Mesothelial cell of epicardium (in vitro differentiated cells): ENCODE data around the gene ADAMTS17. TPM values are rescaled to one million over a fixed set of nuclear protein-coding genes. Genes with fewer than 3 reads are reported as not detected.

ENCODE experiments used
- DNase-seq, 2 experiments: peaks; one replicate each; pipeline ENCODE4 v3.0.0; 2021; ENCODE audit warnings: low spot score in 2 of 2; ENCODE audit not compliant: unreplicated experiment in 2 of 2
- H3K27ac Mint-ChIP-seq: 2 replicates; pipeline ENCODE4 v1.8.0; 2021; ENCODE audit warnings: mixed read lengths
- H3K27me3 Mint-ChIP-seq: 2 replicates; pipeline ENCODE4 v1.8.0; 2021; ENCODE audit warnings: low read depth, mixed read lengths
- H3K36me3 Mint-ChIP-seq: 2 replicates; pipeline ENCODE4 v1.8.0; 2021; ENCODE audit warnings: mixed read lengths
- H3K4me1 Mint-ChIP-seq: 2 replicates; pipeline ENCODE4 v1.8.0; 2021; ENCODE audit warnings: mixed read lengths
- H3K4me3 Mint-ChIP-seq: 2 replicates; pipeline ENCODE4 v1.8.0; 2021; ENCODE audit warnings: mild to moderate bottlenecking, moderate library complexity, mixed read lengths
- H3K9me3 Mint-ChIP-seq: 2 replicates; pipeline ENCODE4 v1.8.0; 2021; ENCODE audit warnings: mixed read lengths
- CTCF ChIP-seq: fragments of 200-600 bp; sonication (generic); IDR thresholded peaks from one replicate; pipeline ENCODE4 v1.5.0; 2021; ENCODE audit warnings: antibody characterized with exemption; ENCODE audit not compliant: unreplicated experiment
- total RNA-seq: library from RNA; stranded (reverse); gene quantifications from 3 replicates; pipeline ENCODE4 v1.2.1, GENCODE V29; 2021

The ADAMTS17 gene
- total RNA-seq, 1 donor from 2014 or later, result 39.4 TPM

DNA sequence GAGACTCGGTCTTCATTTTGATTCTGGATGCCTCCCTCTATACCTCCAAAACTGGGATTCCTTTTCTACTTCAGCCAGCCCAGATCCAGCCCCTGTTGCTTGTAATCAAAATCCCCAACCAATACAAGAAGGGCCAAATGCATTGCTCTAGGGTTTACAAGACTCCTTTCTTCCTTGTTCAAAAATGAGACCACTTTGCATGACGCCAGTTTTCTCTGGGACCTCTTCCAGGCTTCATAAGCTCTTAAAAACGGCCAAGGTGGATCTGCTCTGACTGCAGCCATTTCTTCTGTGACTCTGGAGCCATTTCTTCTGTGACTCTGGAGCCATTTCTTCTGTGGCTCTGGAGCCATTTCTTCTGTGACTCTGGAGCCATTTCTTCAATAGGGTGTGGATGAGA is 71.9 kb downstream of the ADAMTS17 start:
- TF ChIP-seq CTCF, result no peak
- peaks cover 47% of the 10 kb centered on the region for H3K9me3 Mint-ChIP-seq
- no peak for DNase-seq
- H3K4me1 Mint-ChIP-seq, result peaks cover 1% of the 10 kb centered on the region
- no peak overlapping the region for H3K27ac Mint-ChIP-seq
- H3K4me3 Mint-ChIP-seq, result no peak overlapping the region
- peaks cover 41% of the 10 kb centered on the region for H3K36me3 Mint-ChIP-seq
- H3K27me3 Mint-ChIP-seq, result no peaks in the 10 kb centered on the region

GRCh38 chr15:100266166-100266565 is 75.6 kb downstream of the ADAMTS17 start:
- Mint-ChIP-seq H3K27me3 (no peaks in the 10 kb centered on the region), H3K4me3 (no peak overlapping the region), H3K4me1 (no peaks in the 10 kb centered on the region), H3K36me3 (peaks cover 21% of the 10 kb centered on the region), H3K9me3 (peaks cover 15% of the 10 kb centered on the region), H3K27ac (no peak overlapping the region)
- no peak for TF ChIP-seq CTCF
- DNase-seq, result no peak

DNA sequence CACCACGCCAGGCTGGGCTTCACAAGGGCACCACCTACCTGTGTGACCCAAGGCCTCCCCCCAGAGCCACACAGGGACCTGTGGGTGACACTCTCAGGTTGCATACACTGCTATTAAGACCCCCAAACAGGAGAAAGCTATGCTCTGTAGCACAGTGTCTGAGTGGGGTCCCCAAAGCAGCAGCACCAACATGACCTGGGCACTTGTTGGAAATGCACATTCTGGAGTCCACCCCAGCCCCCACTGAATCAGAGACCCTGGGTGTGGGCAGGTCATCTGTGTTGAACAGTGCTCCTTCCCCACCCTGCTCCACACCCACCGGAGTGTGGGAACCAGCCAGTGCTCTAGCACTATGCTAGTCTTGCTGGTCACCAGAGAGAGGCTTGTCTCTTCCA is 76.1 kb downstream of the ADAMTS17 start:
- DNase-seq, result no peak
- peaks cover 11% of the 10 kb centered on the region for H3K9me3 Mint-ChIP-seq
- no peaks in the 10 kb centered on the region for H3K27me3 Mint-ChIP-seq
- no peak for TF ChIP-seq CTCF
- H3K27ac Mint-ChIP-seq, result no peak overlapping the region
- H3K36me3 Mint-ChIP-seq, result peaks cover 20% of the 10 kb centered on the region
- H3K4me3 Mint-ChIP-seq, result no peak overlapping the region
- no peaks in the 10 kb centered on the region for H3K4me1 Mint-ChIP-seq

GRCh38 chr15:100264994-100265640 is 76.7 kb downstream of the ADAMTS17 start:
- Mint-ChIP-seq H3K27ac (no peak overlapping the region), H3K27me3 (no peaks in the 10 kb centered on the region), H3K36me3 (peaks cover 20% of the 10 kb centered on the region), H3K4me3 (no peak overlapping the region), H3K4me1 (no peaks in the 10 kb centered on the region), H3K9me3 (peaks cover 10% of the 10 kb centered on the region)
- DNase-seq, result no peak
- TF ChIP-seq CTCF, result no peak

GRCh38 chr15:100263721-100264455 is 77.9 kb downstream of the ADAMTS17 start:
- Mint-ChIP-seq H3K27me3 (no peaks in the 10 kb centered on the region), H3K27ac (no peak overlapping the region), H3K4me3 (no peak overlapping the region), H3K36me3 (peaks cover 20% of the 10 kb centered on the region), H3K9me3 (peaks cover 7% of the 10 kb centered on the region), H3K4me1 (no peaks in the 10 kb centered on the region)
- no peak for DNase-seq
- no peak for TF ChIP-seq CTCF
